Neural cell (in vitro differentiated cells): Measurements from ENCODE around the gene SYCE1L. TPM values are rescaled to one million over a fixed set of nuclear protein-coding genes. Genes with fewer than 3 reads are reported as not detected.

ENCODE experiments used
- H2AFZ ChIP-seq: fragments of 200-600, 300-800 bp; sonication (generic), shearing (Covaris generic); 2 replicates; pipeline ENCODE4 v1.6.0; 2014; ENCODE audit warnings: low read depth, mild to moderate bottlenecking, antibody characterized with exemption, low read length, moderate library complexity
- H3F3A ChIP-seq: fragments of 200-600 bp; shearing (Covaris generic); 2 replicates; pipeline ENCODE4 v1.6.1; 2016; ENCODE audit warnings: mild to moderate bottlenecking, moderate library complexity, mixed read lengths, antibody characterized with exemption, low read length; ENCODE audit not compliant: insufficient read depth, poor library complexity, severe bottlenecking
- H3K27ac ChIP-seq: fragments of 200-600, 300-800 bp; sonication (generic), shearing (Covaris generic); 2 replicates; pipeline ENCODE4 v1.5.1; 2014; ENCODE audit warnings: mild to moderate bottlenecking, low read length, moderate library complexity
- H3K27me3 ChIP-seq: fragments of 300-800, 200-600 bp; sonication (generic), shearing (Covaris generic); 2 replicates; pipeline ENCODE4 v1.6.0; 2014; ENCODE audit warnings: mild to moderate bottlenecking, low read depth, low read length, moderate library complexity; ENCODE audit not compliant: insufficient read depth
- H3K36me3 ChIP-seq: fragments of 300-800, 200-600 bp; sonication (generic), shearing (Covaris generic); 2 replicates; pipeline ENCODE4 v1.5.1; 2014; ENCODE audit warnings: mild to moderate bottlenecking, antibody characterized with exemption, low read length, moderate library complexity; ENCODE audit not compliant: insufficient read depth
- H3K4me2 ChIP-seq: fragments of 300-800, 200-600 bp; sonication (generic), shearing (Covaris generic); 2 replicates; pipeline ENCODE4 v1.6.0; 2014; ENCODE audit warnings: mild to moderate bottlenecking, low read length
- H3K4me3 ChIP-seq: fragments of 300-800, 200-600 bp; sonication (generic), shearing (Covaris generic); 2 replicates; pipeline ENCODE4 v1.5.1; 2014; ENCODE audit warnings: mild to moderate bottlenecking, low read length, moderate library complexity
- H3K79me2 ChIP-seq: fragments of 200-600 bp; shearing (Covaris generic); replicated peaks from 2 replicates; pipeline ENCODE4 v1.6.0; 2014; ENCODE audit warnings: mild to moderate bottlenecking, low read length, moderate library complexity; ENCODE audit not compliant: insufficient read depth
- H3K9ac ChIP-seq: fragments of 300-800, 200-600 bp; sonication (generic), shearing (Covaris generic); 2 replicates; pipeline ENCODE4 v1.6.1; 2016; ENCODE audit warnings: mild to moderate bottlenecking, low read length, mixed read lengths
- H3K9me2 ChIP-seq: fragments of 200-600 bp; shearing (Covaris generic); 2 replicates; pipeline ENCODE4 v1.6.1; 2016; ENCODE audit warnings: mild to moderate bottlenecking, low read length, mixed read lengths; ENCODE audit not compliant: insufficient read depth
- H3K9me3 ChIP-seq: fragments of 200-600, 300-800 bp; sonication (generic), shearing (Covaris generic); 2 replicates; pipeline ENCODE4 v1.6.1; 2016; ENCODE audit warnings: mild to moderate bottlenecking, mixed run types, low read length, moderate library complexity, mixed read lengths
- H4K20me1 ChIP-seq: fragments of 200-600 bp; shearing (Covaris generic); 2 replicates; pipeline ENCODE4 v1.6.1; 2016; ENCODE audit warnings: mild to moderate bottlenecking, mixed run types; ENCODE audit not compliant: insufficient read depth
- EP300 ChIP-seq: fragments of 450-650 bp; conservative IDR thresholded peaks from 2 replicates; pipeline ENCODE4 v1.6.1; 2014; ENCODE audit warnings: antibody characterized with exemption, mild to moderate bottlenecking, moderate library complexity; ENCODE audit not compliant: poor library complexity, severe bottlenecking
- EZH2 ChIP-seq: fragments of 200-600, 300-800 bp; shearing (Covaris generic), sonication (generic); IDR thresholded peaks from 2 replicates; pipeline ENCODE4 v1.6.1; 2014; ENCODE audit warnings: antibody characterized with exemption, low read length, borderline replicate concordance, mild to moderate bottlenecking; ENCODE audit not compliant: insufficient read depth, poor library complexity, severe bottlenecking
- MXI1 ChIP-seq: fragments of 450-650 bp; conservative IDR thresholded peaks from 2 replicates; pipeline ENCODE4 v1.6.1; 2014; ENCODE audit warnings: antibody characterized with exemption, mild to moderate bottlenecking; ENCODE audit not compliant: poor library complexity, severe bottlenecking
- POLR2AphosphoS5 ChIP-seq: IDR thresholded peaks from 2 replicates; pipeline ENCODE4 v1.6.1; 2012
- RAD21 ChIP-seq: fragments of 450-650 bp; conservative IDR thresholded peaks from 2 replicates; pipeline ENCODE4 v1.6.1; 2014; ENCODE audit warnings: antibody characterized with exemption, mild to moderate bottlenecking, moderate library complexity
- SMC3 ChIP-seq: fragments of 450-650 bp; conservative IDR thresholded peaks from 2 replicates; pipeline ENCODE4 v1.6.1; 2014; ENCODE audit warnings: antibody characterized with exemption, mild to moderate bottlenecking, moderate library complexity; ENCODE audit not compliant: poor library complexity
- TAF1 ChIP-seq: IDR thresholded peaks from 2 replicates; pipeline ENCODE4 v1.6.1; 2012; ENCODE audit warnings: low read depth
- polyA minus RNA-seq: library from RNA; depleted of rRNA, polyadenylated mRNA; stranded (reverse); fragments of >200 nt; gene quantifications from 2 replicates; pipeline ENCODE4 v1.2.3, GENCODE V29; 2014
- polyA plus RNA-seq: library from polyadenylated mRNA; depleted of rRNA; stranded (reverse); fragments of >200 nt; gene quantifications from 2 replicates; pipeline ENCODE4 v1.2.3, GENCODE V29; 2014
- TF ChIP-seq, protein P1 (sequence below): fragments of 450-650 bp; IDR thresholded peaks from 2 replicates; pipeline ENCODE4 v1.5.1; 2014; ENCODE audit warnings: antibody characterized with exemption, mild to moderate bottlenecking, moderate library complexity; ENCODE audit not compliant: poor library complexity, severe bottlenecking
- TF ChIP-seq, protein P2 (sequence below): IDR thresholded peaks from 2 replicates; pipeline ENCODE4 v1.6.1; 2012; ENCODE audit warnings: borderline replicate concordance

SYCE1L gene, protein sequence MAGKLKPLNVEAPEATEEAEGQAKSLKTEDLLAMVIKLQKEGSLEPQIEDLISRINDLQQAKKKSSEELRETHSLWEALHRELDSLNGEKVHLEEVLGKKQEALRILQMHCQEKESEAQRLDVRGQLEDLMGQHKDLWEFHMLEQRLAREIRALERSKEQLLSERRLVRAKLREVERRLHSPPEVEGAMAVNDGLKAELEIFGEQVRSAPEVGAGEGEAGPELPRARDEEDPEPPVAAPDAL
- 1.7 and 3.4 TPM in 2 replicates for polyA plus RNA-seq
- 2.3 TPM in 1 of 2 replicates, not detected in the other for polyA minus RNA-seq

GRCh38 chr16:77199211-77199610, at the start of gene SYCE1L:
TSS of gene SYCE1L (plus strand) at chr16:77199408. CDS start at chr16:77199452, 44 bp downstream.
- no peaks in the 10 kb centered on the region for H4K20me1 ChIP-seq
- H3K9me3 ChIP-seq: no peaks in the 10 kb centered on the region
- H3K79me2 ChIP-seq: no peaks in the 10 kb centered on the region
- H3K9me2 ChIP-seq: no peaks in the 10 kb centered on the region
- no peaks in the 10 kb centered on the region for H3K36me3 ChIP-seq
- H3K9ac ChIP-seq: no peak within 1 kb of the TSS
- no peaks in the 10 kb centered on the region for H3K27me3 ChIP-seq
- H2AFZ ChIP-seq: no peak within 1 kb of the TSS
- no peak within 1 kb of the TSS for H3K27ac ChIP-seq
- no peaks in the 10 kb centered on the region for H3F3A ChIP-seq
- H3K4me3 ChIP-seq: no peak within 1 kb of the TSS
- no peak for TF ChIP-seq POLR2AphosphoS5
- TF ChIP-seq MXI1: no peak
- TF ChIP-seq, protein P1, sequence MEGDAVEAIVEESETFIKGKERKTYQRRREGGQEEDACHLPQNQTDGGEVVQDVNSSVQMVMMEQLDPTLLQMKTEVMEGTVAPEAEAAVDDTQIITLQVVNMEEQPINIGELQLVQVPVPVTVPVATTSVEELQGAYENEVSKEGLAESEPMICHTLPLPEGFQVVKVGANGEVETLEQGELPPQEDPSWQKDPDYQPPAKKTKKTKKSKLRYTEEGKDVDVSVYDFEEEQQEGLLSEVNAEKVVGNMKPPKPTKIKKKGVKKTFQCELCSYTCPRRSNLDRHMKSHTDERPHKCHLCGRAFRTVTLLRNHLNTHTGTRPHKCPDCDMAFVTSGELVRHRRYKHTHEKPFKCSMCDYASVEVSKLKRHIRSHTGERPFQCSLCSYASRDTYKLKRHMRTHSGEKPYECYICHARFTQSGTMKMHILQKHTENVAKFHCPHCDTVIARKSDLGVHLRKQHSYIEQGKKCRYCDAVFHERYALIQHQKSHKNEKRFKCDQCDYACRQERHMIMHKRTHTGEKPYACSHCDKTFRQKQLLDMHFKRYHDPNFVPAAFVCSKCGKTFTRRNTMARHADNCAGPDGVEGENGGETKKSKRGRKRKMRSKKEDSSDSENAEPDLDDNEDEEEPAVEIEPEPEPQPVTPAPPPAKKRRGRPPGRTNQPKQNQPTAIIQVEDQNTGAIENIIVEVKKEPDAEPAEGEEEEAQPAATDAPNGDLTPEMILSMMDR: no peak
- no peak for TF ChIP-seq EZH2
- no peak for TF ChIP-seq RAD21
- no peak for TF ChIP-seq SMC3
- TF ChIP-seq, protein P2, sequence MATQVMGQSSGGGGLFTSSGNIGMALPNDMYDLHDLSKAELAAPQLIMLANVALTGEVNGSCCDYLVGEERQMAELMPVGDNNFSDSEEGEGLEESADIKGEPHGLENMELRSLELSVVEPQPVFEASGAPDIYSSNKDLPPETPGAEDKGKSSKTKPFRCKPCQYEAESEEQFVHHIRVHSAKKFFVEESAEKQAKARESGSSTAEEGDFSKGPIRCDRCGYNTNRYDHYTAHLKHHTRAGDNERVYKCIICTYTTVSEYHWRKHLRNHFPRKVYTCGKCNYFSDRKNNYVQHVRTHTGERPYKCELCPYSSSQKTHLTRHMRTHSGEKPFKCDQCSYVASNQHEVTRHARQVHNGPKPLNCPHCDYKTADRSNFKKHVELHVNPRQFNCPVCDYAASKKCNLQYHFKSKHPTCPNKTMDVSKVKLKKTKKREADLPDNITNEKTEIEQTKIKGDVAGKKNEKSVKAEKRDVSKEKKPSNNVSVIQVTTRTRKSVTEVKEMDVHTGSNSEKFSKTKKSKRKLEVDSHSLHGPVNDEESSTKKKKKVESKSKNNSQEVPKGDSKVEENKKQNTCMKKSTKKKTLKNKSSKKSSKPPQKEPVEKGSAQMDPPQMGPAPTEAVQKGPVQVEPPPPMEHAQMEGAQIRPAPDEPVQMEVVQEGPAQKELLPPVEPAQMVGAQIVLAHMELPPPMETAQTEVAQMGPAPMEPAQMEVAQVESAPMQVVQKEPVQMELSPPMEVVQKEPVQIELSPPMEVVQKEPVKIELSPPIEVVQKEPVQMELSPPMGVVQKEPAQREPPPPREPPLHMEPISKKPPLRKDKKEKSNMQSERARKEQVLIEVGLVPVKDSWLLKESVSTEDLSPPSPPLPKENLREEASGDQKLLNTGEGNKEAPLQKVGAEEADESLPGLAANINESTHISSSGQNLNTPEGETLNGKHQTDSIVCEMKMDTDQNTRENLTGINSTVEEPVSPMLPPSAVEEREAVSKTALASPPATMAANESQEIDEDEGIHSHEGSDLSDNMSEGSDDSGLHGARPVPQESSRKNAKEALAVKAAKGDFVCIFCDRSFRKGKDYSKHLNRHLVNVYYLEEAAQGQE: no peak
- TF ChIP-seq EP300: no peak
- no peak for TF ChIP-seq TAF1
- no peak within 1 kb of the TSS for H3K4me2 ChIP-seq

- H3K27ac ChIP-seq: no peak overlapping the region
- H3K4me2 ChIP-seq: no peak overlapping the region
- no peaks in the 10 kb centered on the region for H3K27me3 ChIP-seq
- H3F3A ChIP-seq: no peaks in the 10 kb centered on the region
- TF ChIP-seq, protein P2: no peak
- TF ChIP-seq MXI1: no peak
- no peak for TF ChIP-seq EZH2
- TF ChIP-seq RAD21: no peak
- TF ChIP-seq EP300: no peak
- no peak for TF ChIP-seq TAF1
- TF ChIP-seq SMC3: no peak
- TF ChIP-seq, protein P1: no peak
- TF ChIP-seq POLR2AphosphoS5: no peak
- no peak overlapping the region for H2AFZ ChIP-seq
- no peaks in the 10 kb centered on the region for H3K36me3 ChIP-seq
- H3K9me2 ChIP-seq: no peaks in the 10 kb centered on the region
- no peaks in the 10 kb centered on the region for H4K20me1 ChIP-seq
- no peak overlapping the region for H3K9ac ChIP-seq
- no peaks in the 10 kb centered on the region for H3K79me2 ChIP-seq
- H3K9me3 ChIP-seq: no peaks in the 10 kb centered on the region
- no peak overlapping the region for H3K4me3 ChIP-seq
These were observed 41.7 kb upstream of the SYCE1L start for GRCh38 chr16:77157346-77158058.
